Vagina (tissue), 2 donors: ENCODE measurements around the gene ZDHHC12.

Experiments used
- CTCF ChIP-seq, 3 experiments: fragments of 450-650 bp in 2 of 3; fragments of 200-600 bp in 1 of 3; sonication (generic) in 1 of 3; IDR thresholded peaks; one replicate each; pipeline ENCODE4 v1.5.1; 2017 to 2019; ENCODE audit warnings: antibody characterized with exemption in 3 of 3, mild to moderate bottlenecking in 2 of 3, moderate library complexity in 2 of 3
- POLR2A ChIP-seq, 2 donors: fragments of 450-650 bp; IDR thresholded peaks; one replicate each; pipeline ENCODE4 v1.6.1; 2017; ENCODE audit warnings: antibody characterized with exemption in 2 of 2, mild to moderate bottlenecking in 2 of 2, moderate library complexity in 2 of 2

- TF ChIP-seq POLR2A (IDR thresholded peaks at IDR 0.05) (no peak), CTCF (IDR thresholded peaks at IDR 0.05) (no peak)
Observed at GRCh38 chr9:128694344-128694743, 29.6 kb downstream of the ZDHHC12 start.
